RWPE1 (cell line): ENCODE results near the gene CNOT11.

Source experiments
- CTCF ChIA-PET: fragments of 350-600 bp; sonication (Branson Sonifier 250); formaldehyde crosslinking; extraction: SDS; loops from one replicate; lab custom pipeline; 2021; lab: Yijun Ruan, JAX
- POLR2A ChIA-PET: fragments of 400-600 bp; formaldehyde crosslinking; extraction: SDS; loops from one replicate; lab custom pipeline; 2020; ENCODE audit warnings: antibody characterized with exemption; ENCODE audit not compliant: low non-redundant PET; lab: Yijun Ruan, JAX
- DNase-seq: peaks from one replicate; pipeline ENCODE4 v3.0.0; 2012; ENCODE audit warnings: low spot score
- H3K27ac ChIP-seq: fragments of 450-650 bp; 2 replicates; pipeline ENCODE4 v1.5.1; 2017
- CTCF ChIP-seq: fragments of 450-650 bp; conservative IDR thresholded peaks from 2 replicates; pipeline ENCODE4 v1.5.1; 2017; ENCODE audit warnings: low read depth, mild to moderate bottlenecking

The CNOT11 gene

GRCh38 chr2:101251844-101252407 is 760 bp upstream of the CNOT11 start:
- peak overlapping the region; percentile 85 for H3K27ac ChIP-seq
- ChIA-PET POLR2A (no interaction called here), CTCF (interaction anchor here (0.6 to 0.9 kb wide), 4 partner anchors 239 to 686 kb away, joined by 3 to 4 read pairs (median 4); no protein-coding TSS in a partner anchor)
- peak; percentile 82 for DNase-seq
- TF ChIP-seq CTCF: peak; percentile 58

- ChIA-PET POLR2A (no interaction called here), CTCF (interaction anchor here (0.5 to 0.7 kb wide), 5 partner anchors 18 to 100 kb away, joined by 3 to 6 read pairs (median 3); no protein-coding TSS in a partner anchor)
- peak overlapping the region; percentile 85 for H3K27ac ChIP-seq
- peak; percentile 46 for DNase-seq
- no peak for TF ChIP-seq CTCF
Observed at GRCh38 chr2:101253013-101253702, 472 bp downstream of the CNOT11 start.

- ChIA-PET CTCF (interaction anchor here (0.6 to 0.7 kb wide), 3 partner anchors 79 to 101 kb away, joined by 3 to 4 read pairs (median 3); no protein-coding TSS in a partner anchor), POLR2A (no interaction called here)
- DNase-seq: no peak
- TF ChIP-seq CTCF: no peak
- no peak overlapping the region; the same call in 1 of the 2 replicates for H3K27ac ChIP-seq
Observed at GRCh38 chr2:101253703-101254450, 1.2 kb downstream of the CNOT11 start.

DNA sequence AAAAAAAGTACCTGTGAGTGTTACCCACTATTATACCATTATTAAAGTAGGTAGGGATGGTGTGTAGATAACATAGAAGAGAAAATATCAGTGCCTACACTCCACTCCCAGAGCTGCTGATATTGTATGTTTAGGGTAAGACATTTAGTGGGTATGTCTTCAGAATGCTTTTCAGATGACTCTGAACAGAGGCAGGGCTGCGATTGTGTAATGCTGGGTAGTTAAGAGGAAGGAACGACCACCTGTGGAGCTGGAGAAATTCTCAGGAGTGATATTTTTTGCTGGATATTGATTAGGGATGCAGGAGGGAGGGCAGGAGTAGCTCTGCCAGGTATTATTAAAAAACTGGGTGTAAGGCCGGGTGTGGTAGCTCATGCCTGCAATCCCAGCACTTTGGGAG is 2.8 kb downstream of the CNOT11 start:
- TF ChIP-seq CTCF: no peak
- ChIA-PET CTCF (no interaction called here), POLR2A (no interaction called here)
- peak overlapping the region; percentile 49 for H3K27ac ChIP-seq
- DNase-seq: no peak

DNA sequence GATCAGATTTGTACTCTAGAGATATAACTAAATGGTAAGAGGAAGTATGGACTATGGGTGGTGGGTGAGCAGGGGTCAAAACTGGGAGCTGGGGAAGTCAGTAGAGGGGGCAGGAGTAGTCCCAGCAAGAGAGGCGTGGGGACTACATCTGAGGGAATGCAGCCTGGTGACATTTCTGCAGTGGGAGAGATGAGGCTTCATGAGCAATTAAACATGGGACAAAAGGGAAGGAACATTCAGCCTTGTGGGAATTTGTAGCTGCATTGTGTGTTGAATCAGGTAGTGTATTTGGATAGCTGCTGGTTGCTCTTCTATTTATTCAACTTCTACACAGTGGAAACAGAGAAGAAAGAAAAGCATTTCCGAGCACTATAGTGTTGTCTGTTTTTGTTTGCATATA is 3.6 kb downstream of the CNOT11 start:
- CTCF ChIA-PET: no interaction called here
- no peak for DNase-seq
- H3K27ac ChIP-seq: peak overlapping the region; percentile 49
- POLR2A ChIA-PET: no interaction called here
- TF ChIP-seq CTCF: no peak

- no peak for TF ChIP-seq CTCF
- ChIA-PET CTCF (no interaction called here), POLR2A (no interaction called here)
- no peak for DNase-seq
- no peak overlapping the region for H3K27ac ChIP-seq
Observed at GRCh38 chr2:101258804-101259203, 6.1 kb downstream of the CNOT11 start.
